T1000 (cell line): ENCODE data around the gene PRSS8.
"Not testable (repeated sequence)": the region's sequence is repeated elsewhere in the genome, so short reads cannot be mapped to it uniquely, and the experiment has no call there.

ENCODE experiments used
- DNase-seq: peaks from one replicate; lab custom pipeline; 2025; ENCODE audit warnings: mixed read lengths; lab: John Stamatoyannopoulos, UW

The PRSS8 gene

DNA sequence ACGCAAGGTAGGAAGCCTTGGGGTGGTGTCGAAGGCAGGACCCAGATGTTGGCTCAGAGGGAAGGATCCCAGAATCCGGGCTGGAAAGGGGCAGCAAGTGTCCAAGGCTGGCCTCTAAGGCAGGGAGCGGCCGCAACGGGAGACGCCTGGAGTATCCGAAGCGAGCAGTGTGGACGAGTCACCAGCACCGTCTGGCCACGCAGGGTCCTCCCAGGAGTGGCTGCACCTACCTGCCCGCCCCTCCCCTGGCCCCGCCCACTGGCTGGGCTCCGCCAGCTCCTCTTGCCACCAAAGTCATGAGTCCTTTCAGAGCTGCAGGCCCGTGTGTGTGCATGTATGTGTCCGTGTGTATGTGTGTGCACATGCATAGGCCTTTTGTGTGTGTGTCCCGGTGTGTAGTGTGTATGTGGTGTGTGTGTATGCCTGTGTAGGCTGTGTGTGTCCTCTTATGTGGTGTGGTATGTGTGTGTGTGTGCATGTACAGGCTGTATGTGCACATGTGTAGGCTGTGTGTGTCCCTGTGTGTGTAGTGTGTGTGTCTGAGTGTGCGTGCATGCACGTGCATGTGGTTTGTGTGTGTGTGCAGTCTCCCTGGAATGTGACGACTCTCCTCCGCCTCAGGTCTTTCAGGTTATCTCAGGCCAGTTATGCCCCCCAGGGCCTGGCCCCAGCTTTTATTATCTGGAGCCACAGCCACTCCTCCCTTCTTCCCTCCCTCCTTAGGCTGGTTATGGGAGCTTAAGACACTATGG lies at the start of gene PRSS8:
Gene PRSS8, minus strand, starts transcription at position 193 of the 752 bp plus-strand sequence. CDS start 229 bp downstream, outside the sequence.
- no peak for DNase-seq

DNA sequence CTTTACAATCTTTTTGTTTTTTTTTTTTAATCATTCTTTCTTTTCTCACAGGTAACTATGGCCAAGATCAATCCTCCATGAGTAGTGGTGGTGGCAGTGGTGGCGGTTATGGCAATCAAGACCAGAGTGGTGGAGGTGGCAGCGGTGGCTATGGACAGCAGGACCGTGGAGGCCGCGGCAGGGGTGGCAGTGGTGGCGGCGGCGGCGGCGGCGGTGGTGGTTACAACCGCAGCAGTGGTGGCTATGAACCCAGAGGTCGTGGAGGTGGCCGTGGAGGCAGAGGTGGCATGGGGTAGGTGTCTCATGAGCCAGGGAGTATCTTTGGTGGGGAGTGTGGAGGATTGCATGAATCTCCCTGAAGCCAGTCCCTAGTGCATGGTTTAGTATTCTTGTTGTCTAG lies 49.4 kb upstream of the PRSS8 start:
- no peak for DNase-seq

DNA sequence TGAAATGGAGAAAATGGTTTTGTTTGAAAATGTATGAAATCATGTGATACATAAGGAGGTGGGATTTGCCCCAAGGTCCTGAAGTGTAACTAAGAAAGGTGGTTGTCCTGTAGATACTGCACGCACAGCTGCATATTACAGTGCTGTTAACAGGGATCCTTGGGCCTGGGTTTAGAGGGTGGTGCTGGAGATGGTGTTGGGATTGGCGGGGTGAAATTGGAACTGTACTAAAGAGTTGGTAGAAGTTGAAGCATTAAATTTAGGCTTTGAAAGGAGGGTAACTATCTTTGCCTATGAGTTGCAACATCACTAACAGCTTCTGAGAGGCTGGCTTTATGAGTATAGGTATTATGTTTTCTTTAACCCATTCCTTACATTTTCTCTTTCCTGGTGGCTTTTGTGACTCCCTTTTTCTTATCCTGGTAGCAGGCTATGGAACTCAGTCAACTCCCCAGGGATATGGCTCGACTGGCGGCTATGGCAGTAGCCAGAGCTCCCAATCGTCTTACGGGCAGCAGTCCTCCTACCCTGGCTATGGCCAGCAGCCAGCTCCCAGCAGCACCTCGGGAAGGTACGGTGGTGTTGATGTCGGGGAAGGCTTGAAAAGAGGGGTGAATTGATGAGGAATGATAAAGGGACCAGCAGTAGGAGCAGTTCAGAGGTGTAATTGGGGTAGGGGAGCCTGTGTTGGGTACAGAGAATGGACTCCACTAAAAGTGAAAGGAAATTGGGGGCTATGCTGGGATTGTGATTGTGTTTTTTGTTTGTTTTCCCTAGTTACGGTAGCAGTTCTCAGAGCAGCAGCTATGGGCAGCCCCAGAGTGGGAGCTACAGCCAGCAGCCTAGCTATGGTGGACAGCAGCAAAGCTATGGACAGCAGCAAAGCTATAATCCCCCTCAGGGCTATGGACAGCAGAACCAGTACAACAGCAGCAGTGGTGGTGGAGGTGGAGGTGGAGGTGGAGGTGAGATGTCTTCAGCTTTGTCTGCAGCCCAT lies 48.2 kb upstream of the PRSS8 start:
- DNase-seq, result no peak

DNA sequence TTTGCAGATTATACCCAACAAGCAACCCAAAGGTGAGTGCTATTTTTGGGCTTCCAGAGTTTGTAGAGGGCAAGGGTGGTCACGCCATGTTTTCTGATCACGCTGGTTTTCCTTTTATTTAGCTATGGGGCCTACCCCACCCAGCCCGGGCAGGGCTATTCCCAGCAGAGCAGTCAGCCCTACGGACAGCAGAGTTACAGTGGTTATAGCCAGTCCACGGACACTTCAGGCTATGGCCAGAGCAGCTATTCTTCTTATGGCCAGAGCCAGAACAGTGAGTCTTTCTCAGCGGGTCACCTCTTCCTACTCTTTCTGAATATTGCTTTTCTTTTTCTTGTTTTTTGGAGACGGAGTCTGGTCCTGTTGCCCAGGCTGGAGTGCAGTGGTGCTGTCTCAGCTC lies 46.9 kb upstream of the PRSS8 start:
- no peak for DNase-seq

DNA sequence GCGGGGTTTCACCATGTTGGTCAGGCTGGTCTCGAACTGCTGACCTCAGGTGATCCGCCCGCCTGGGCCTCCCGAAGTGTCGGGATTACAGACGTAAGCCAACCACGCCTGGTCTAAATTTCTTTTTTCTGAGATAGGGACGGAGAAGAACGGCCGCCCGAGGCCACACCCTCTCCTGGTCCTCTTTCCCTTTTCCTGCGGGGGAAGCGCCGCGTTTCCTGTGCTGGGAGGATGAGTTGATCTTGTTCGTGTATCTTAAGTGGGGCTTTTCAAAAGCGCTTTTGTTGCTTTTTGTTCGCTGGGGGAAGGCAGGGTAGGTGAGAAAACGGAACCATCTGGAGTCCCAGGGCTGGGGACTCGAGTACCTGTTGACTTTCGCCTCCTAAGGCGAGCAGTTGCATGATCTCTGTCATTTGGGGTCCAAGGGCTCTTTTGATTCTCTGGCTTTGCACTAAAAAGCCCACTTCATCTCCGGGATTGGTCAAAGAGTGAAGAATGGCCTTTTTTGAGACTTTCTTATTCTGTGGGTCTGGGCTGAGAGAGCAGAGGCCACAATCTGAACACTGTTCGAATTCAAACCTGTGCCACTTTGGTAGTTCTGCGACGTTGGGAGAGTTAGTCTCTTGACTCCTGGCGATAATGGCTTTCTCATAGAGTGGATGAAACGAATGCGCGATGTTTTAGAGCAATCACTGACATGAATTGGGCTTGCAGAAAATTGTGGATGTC lies 45.7 kb upstream of the PRSS8 start:
- no peak for DNase-seq

DNA sequence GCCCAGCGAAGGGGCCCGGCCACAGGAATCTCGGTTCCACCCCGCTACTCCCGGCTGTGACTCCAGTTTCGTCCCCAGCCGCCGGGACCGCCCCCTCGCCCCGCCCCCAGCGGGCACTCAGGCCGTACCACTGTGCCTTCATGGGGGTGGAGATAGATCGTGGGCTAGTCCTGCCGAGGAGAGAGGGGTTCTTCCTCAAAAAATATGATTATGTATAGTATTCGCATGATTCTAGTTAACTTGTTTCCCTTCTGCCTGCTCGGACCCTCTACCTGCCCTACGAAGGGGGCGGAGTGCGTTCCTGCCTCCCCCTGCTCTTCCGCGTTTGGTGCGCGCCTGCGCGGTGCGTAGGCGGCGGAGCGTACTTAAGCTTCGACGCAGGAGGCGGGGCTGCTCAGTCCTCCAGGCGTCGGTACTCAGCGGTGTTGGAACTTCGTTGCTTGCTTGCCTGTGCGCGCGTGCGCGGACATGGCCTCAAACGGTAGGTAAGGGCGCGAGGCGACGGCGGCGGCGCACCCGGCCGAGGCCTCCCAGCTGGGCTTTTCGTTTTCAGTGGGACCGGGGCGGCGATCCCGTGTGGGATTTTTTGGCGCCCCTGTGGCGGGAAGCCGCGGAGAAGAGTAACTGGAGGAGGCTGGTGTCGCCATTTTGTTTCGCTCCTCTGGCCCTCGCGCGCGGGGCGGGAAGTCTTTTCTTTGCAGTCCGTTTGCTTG lies 44.4 kb upstream of the PRSS8 start, which contains the start of gene FUS:
Gene FUS, plus strand, starts transcription at position 393 of the 713 bp plus-strand sequence. Its CDS starts 76 bp downstream, at position 469.
- DNase-seq, result peak; percentile 90

DNA sequence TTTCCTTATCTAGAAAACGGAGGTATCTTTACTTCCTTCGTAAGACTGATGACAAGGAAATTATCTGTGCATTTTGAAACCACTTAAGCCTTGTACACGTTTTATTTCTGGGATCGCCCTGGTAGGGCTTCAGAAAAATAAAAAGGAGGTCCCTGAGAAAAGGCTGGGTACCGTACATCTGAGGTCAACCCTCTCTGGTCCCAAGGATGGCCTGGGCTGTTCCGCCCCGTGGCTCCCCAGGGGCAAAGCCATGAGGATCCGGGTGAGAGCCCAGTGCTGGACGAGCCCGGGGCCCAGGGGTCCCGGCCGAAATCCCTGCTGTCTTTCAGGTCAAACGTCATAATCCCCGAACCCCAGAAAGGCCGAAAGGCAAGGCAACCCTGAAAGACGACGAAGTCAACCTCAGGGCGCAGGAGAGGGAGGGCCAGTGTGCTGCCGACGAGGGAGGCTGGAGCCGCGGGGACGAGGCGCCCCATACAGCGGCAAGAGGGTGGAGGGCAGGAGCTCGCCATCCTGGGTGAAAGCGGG lies 43.8 kb upstream of the PRSS8 start:
- DNase-seq, result no peak

DNA sequence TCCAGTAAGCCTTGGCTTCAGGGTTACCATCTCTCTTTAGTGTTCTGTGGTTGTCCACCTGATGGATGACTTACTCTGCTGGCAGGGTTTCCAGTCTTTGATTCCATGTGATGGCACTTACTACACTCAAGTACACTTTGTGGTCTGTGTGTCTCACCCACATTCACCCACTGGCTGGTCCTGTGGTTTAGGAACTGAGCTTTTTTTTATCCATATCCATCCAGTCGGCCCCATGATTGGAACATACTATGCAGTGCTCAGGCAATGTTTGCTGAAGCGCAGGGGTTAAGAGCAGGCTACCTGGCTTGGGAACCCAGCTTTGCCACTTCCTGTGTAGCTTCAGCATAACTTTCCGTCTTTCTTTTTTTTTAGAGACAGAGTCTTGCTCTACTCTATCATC lies 41.6 kb upstream of the PRSS8 start:
- no peak for DNase-seq

DNA sequence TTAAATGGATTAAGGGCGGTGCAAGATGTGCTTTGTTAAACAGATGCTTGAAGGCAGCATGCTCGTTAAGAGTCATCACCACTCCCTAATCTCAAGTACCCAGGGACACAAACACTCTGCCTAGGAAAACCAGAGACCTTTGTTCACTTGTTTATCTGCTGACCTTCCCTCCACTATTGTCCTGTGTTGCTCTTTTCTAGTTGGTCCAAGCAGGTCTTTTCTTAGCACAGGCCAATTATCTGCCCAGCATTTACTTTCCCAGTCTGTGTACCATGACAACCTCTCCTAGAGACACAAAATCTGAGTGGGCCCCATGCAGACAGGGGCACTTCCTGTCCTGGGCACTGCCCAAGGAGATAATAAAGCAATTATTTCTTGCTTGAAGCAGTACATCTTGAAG lies 34.5 kb upstream of the PRSS8 start:
- not testable (repeated sequence) for DNase-seq

DNA sequence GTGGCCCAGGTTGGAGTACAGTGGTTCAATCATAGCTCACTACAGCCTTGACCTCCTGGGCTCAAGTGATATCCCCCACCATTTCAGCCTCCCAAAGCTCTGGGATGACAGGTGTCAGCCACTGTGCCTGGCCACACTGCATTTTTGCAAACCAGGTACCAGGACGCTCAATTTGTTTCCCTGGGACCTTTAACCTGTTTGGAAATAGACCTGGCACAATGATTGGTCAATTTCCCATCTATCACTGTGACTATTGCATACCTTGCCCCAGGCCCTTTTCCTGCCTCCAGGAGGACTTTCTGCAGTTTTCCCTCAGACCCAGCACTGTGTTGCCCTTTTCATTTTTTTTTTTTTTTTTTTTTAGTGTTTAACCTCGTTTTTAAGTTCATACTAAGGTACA lies 33.3 kb upstream of the PRSS8 start:
- DNase-seq, result no peak

DNA sequence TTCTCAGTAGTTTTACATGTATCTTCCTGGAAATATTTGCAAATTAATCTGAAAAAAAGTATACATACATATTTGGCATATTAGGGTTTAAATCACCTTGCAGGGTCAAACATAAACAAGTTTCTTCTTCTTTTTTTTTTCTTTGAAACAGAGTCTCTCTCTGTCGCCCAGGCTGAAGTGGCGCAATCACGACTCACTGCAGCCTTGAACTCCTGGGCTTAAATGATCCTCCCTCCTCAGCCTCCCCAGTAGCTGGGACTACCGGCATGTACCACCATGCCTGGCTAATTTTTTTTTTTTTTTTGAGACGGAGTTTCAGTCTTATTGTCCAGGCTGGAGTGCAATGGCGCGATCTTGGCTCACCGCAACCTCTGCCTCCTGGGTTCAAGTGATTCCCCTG lies 31.8 kb upstream of the PRSS8 start:
- no peak for DNase-seq

DNA sequence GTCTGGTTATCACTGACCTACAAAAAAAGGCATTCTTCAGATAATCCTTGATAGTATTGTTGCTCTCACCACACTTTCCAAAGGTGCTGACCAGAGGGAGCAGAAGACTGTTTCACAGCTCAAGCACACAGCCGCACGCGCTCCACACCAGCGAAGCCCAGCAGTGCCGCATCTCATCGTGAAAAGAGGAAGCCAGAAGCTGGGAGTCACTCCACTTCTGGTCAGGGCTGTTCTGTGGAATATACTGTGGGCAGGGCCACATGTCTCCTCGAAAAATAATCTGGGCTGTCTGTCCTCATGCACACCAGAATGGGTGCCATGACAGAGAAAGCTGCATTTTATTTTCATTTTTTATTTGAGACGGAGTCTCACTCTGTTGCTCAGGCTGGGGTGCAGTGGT lies 21.6 kb upstream of the PRSS8 start:
- DNase-seq, result no peak

DNA sequence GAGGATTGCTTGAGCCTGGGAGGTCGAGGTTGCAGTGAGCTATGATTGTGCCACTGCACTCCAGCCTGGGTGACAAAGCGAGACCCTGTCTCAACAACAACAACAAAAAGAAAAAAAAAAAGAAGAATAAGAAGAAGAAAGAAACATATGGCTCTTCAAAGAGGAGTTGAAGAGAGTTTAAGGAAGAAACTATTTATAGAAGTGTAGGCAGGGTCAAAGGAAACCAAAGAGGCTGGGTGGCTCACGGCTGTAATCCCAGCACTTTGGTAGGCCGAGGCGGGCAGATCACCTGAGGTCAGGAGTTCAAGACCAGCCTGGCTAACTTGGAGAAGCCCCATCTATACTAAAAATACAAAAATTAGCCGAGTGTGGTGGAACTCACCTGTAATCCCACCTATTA lies 15.4 kb upstream of the PRSS8 start:
- not testable (repeated sequence) for DNase-seq

DNA sequence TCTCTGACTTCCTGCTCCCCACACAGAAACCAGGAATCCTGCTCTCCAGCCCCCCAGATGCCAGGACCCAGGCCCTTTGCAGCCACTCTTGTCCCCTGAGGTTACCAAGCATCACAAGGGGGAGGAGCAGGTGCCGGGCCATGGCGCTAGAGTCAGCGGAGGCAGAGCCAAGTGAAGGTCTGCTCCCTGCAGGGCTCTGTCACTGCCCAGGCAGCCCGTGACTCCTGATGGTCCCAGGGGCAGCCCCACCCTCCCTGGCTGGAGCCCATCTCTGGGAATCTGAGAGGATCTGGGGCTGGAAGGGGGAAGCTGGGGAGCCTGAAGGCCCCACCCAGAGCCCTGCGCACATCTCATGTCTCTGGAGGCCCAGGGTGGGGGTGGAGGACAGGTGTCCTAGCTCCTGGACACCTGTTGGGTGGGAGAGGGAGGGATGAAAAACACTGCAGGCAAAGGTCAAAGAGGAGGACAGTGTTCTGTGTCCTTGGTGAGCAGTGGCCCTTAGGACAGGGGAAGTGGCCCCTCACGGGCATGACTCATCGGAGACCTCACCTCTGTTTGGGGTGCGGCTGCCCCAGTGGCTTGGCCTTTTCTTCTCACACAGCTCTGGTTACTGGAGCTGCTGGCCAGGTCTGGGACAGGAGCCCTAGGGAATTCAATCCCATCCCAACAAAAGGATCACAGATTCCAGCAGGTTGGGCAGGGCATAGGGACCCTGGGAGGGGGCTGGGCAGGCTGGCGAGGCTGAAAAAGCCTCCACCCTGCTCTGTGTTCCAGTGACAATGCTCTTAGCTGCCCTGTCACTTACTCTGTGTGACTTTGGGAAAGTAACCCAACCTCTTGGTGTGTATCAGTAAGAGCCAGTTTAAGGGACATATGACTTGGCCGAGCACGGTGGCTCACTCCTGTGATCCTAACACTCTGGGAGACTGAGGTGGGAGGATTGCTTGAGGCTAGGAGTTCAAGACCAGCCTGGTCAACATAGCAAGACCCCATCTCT lies 14.7 kb upstream of the PRSS8 start, which contains the start of gene PRSS36:
Gene PRSS36, minus strand, starts transcription at position 173 of the 997 bp plus-strand sequence. Its CDS starts 31 bp downstream, at position 142.
- DNase-seq, result no peak

DNA sequence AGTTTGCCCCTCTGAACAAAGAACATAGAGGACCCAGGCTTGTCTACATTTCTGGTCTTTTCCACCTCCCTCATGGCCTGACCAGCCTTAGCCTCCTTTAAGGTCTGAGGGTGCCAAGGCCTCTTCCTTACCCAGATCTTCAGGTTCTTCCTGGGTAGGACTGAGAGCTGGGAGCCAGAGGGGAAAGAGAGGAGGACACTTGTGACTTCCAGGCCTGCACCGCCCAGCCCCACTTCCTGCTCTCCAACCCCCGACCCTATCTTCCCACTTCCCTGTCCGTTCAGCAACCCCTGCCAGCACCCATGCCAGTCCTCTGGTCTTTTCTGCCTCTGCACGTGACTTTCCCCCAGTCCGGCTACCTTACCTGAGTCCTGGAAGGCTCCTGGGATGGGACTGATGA lies 13.8 kb upstream of the PRSS8 start:
- no peak for DNase-seq

DNA sequence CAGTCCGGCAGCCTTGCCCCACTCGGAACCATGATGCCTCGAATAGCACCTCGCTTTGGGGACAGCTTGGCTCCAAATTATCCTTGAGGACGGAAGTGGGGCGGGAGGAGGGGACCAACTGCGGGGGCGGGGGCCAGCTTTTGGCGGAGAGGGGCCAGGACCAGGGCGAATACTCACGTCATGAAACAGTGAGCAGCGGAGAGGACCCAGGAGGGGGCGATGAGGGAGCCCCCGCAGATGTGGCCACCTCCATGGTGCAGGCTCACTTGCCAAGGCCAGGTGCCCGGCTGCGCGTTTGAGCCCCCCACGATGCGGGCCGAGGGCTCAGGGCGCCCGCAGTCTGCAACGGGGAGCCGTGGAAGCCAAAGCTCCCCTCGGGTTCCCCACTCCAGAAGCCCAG lies 13.4 kb upstream of the PRSS8 start:
- no peak for DNase-seq

DNA sequence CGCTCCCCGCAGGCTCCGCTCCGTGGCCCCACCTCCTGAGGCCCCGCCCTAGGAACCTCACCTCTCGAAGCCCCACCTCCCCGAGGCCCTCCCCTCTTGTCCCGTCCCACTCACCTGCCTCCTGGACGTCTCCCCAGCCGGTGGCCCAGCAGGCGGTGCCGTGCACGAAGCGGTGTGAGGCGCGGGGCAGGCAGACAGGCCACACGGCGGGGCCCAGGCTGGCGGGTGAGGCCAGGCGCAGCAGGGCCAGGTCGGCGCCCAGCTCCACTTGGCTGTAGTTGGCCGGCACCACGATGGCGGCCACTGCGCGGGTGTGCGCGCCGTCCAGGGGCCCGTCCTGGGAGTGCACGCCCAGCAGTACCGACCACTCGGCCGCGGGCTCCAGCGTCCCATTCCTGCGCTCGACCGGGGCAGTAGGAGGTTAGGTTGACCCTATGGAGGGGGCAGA lies 12.8 kb upstream of the PRSS8 start:
- DNase-seq, result no peak

DNA sequence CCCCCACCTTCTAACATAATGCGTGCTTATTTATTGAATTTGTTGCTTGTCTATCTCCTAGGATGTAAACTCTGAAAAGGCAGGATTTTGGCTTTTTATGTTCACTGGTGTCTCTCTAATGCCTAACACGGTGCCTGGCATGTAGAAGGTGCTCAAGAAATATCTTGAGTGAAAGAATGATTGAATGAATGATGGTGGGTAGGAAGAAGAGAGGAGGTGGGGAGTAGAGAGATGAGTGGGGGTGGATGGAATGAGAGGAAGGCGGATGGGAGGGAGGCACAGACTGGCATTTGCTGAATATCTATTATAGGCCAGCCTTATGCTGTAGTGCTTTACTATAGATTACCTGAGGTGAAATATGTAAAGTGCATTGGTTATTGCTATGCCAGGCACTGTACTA lies 12.0 kb upstream of the PRSS8 start:
- DNase-seq, result no peak

DNA sequence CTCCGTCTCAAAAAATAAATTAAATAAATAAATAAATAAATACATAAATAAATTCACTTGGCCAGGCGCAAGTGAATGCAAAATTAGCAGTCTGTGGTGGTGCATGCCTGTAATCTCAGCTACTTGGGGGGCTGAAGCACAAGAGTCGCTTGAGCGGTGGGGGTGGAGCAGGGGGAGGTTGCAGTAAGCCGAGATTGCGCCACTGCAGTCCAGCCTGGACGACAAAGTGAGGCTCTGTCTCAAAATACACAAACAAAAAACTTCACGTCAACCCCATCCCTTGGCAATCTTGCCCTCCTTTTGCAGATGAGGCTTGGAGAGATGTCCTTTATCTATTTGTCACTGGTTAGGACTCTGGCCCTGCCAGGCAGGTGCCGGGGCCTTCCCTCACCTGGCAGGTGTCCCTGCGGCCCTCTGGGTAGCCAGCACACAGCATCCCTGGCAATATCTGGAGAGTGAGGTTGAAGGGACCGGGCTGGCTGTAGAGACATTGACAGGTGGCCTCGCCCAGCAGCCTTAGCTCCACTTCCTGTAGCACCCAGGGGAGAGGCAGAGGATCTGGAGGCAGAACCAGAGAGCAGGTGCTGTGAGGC lies 10.0 kb upstream of the PRSS8 start:
- no peak for DNase-seq
